SK-N-SH (cell line): ENCODE results near the gene HOXB8. TPM values are rescaled to one million over a fixed set of nuclear protein-coding genes. Genes with fewer than 3 reads are reported as not detected.

Source experiments
- CTCF ChIA-PET: fragments of 300-600, 350-600 bp; formaldehyde crosslinking; extraction: SDS; loops from one replicate; lab custom pipeline; 2021; lab: Yijun Ruan, JAX
- POLR2A ChIA-PET: fragments of 350-600 bp; sonication (Branson Sonifier 250); formaldehyde crosslinking; extraction: SDS; loops from one replicate; lab custom pipeline; 2020; ENCODE audit warnings: antibody characterized with exemption, inconsistent platforms; lab: Yijun Ruan, JAX
- DNase-seq: peaks from one replicate; pipeline ENCODE4 v3.0.0; 2012
- H2AFZ ChIP-seq: fragments of 200-600 bp; sonication (generic); 2 replicates; pipeline ENCODE4 v1.8.1; 2016; ENCODE audit warnings: antibody characterized with exemption, mild to moderate bottlenecking, low read depth
- H3F3A ChIP-seq: fragments of 200-600 bp; sonication (generic); replicated peaks from 2 replicates; pipeline ENCODE3; 2016; ENCODE audit warnings: antibody characterized with exemption, mild to moderate bottlenecking; ENCODE audit not compliant: insufficient read depth
- H3K27ac ChIP-seq, 2 experiments: fragments of 200-500 bp in 1 of 2; fragments of 200-600 bp in 1 of 2; sonication (Bioruptor generic) in 1 of 2; sonication (generic), shearing (Covaris generic) in 1 of 2; 2 replicates each; pipeline versions ENCODE4 v1.5.1 to v1.6.1; 2014 to 2016; ENCODE audit warnings: low read depth in 2 of 2, inconsistent platforms in 1 of 2, low read length in 1 of 2, mild to moderate bottlenecking in 1 of 2, mixed read lengths in 1 of 2
- H3K27me3 ChIP-seq: fragments of 200-600 bp; sonication (generic), shearing (Covaris generic); 2 replicates; pipeline ENCODE4 v1.6.1; 2016; ENCODE audit warnings: mixed run types; ENCODE audit not compliant: insufficient read depth
- H3K36me3 ChIP-seq, 2 experiments: fragments of 200-500 bp in 1 of 2; fragments of 200-600 bp in 1 of 2; sonication (Bioruptor generic) in 1 of 2; sonication (generic) in 1 of 2; replicated peaks in 1 of 2; 2 replicates each; pipeline versions ENCODE3 to v1.5.1; 2014 to 2016; ENCODE audit warnings: low read length in 1 of 2, mild to moderate bottlenecking in 1 of 2; ENCODE audit not compliant: insufficient read depth in 2 of 2, control insufficient read depth in 1 of 2
- H3K4me1 ChIP-seq, 2 experiments: fragments of 200-500 bp in 1 of 2; fragments of 200-600 bp in 1 of 2; sonication (Bioruptor generic) in 1 of 2; sonication (generic), shearing (Covaris generic) in 1 of 2; 2 replicates each; pipeline versions ENCODE4 v1.5.1 to v1.6.1; 2014 to 2016; ENCODE audit warnings: low read depth in 1 of 2, low read length in 1 of 2, mixed run types in 1 of 2; ENCODE audit not compliant: insufficient read depth in 2 of 2, control insufficient read depth in 1 of 2
- H3K4me2 ChIP-seq: fragments of 200-600 bp; sonication (generic), shearing (Covaris generic); 2 replicates; pipeline ENCODE4 v1.6.1; 2017; ENCODE audit warnings: mixed run types
- H3K4me3 ChIP-seq, 2 experiments: fragments of 200-500 bp in 1 of 2; fragments of 200-600 bp in 1 of 2; sonication (Bioruptor generic) in 1 of 2; sonication (generic), shearing (Covaris generic) in 1 of 2; 2 replicates each; pipeline versions ENCODE4 v1.5.1 to v1.8.1; 2014 to 2016; ENCODE audit warnings: low read depth in 2 of 2, inconsistent platforms in 1 of 2, low read length in 1 of 2, mild to moderate bottlenecking in 1 of 2, mixed read lengths in 1 of 2, moderate library complexity in 1 of 2
- H3K79me2 ChIP-seq: fragments of 200-600 bp; sonication (generic); 2 replicates; pipeline ENCODE4 v1.8.1; 2017; ENCODE audit warnings: mild to moderate bottlenecking; ENCODE audit not compliant: insufficient read depth
- H3K9ac ChIP-seq: fragments of 200-600 bp; sonication (generic); 2 replicates; pipeline ENCODE4 v1.6.1; 2017; ENCODE audit warnings: mixed run types
- H3K9me2 ChIP-seq: fragments of 200-600 bp; sonication (generic); 2 replicates; pipeline ENCODE4 v1.6.1; 2017; ENCODE audit warnings: mixed run types
- H3K9me3 ChIP-seq: fragments of 200-600 bp; sonication (generic); 2 replicates; pipeline ENCODE4 v1.6.1; 2017; ENCODE audit warnings: mixed run types, mild to moderate bottlenecking, moderate library complexity
- H4K20me1 ChIP-seq: fragments of 200-600 bp; sonication (generic); 2 replicates; pipeline ENCODE4 v1.6.1; 2017; ENCODE audit warnings: mild to moderate bottlenecking, mixed run types; ENCODE audit not compliant: insufficient read depth
- CHD2 ChIP-seq: fragments of 150-350 bp; IDR thresholded peaks from 2 replicates; pipeline ENCODE4 v1.6.1; 2018; ENCODE audit warnings: low read length; ENCODE audit not compliant: partially characterized antibody
- CTCF ChIP-seq: fragments of 200-600 bp; sonication (generic); IDR thresholded peaks from 2 replicates; pipeline ENCODE4 v1.6.1; 2017; ENCODE audit warnings: antibody characterized with exemption, mild to moderate bottlenecking, moderate library complexity
- EZH2phosphoT487 ChIP-seq: fragments of 200-600 bp; sonication (generic); IDR thresholded peaks from 2 replicates; pipeline ENCODE4 v1.6.1; 2017; ENCODE audit warnings: low read depth, mixed run types, mild to moderate bottlenecking, antibody characterized with exemption, moderate library complexity, borderline replicate concordance
- FOSL2 ChIP-seq: IDR thresholded peaks from 2 replicates; pipeline ENCODE4 v1.4.0; 2012; ENCODE audit warnings: low read depth, mild to moderate bottlenecking, moderate library complexity, borderline replicate concordance
- GABPA ChIP-seq: IDR thresholded peaks from 2 replicates; pipeline ENCODE4 v1.4.0; 2012; ENCODE audit warnings: low read depth, mild to moderate bottlenecking
- GATA2 ChIP-seq: sonication (generic); formaldehyde crosslinking; IDR thresholded peaks from 2 replicates; pipeline ENCODE4 v1.5.0; 2020; ENCODE audit warnings: mild to moderate bottlenecking, missing genetic modification reagents
- JUND ChIP-seq: IDR thresholded peaks from 2 replicates; pipeline ENCODE4 v1.4.0; 2012
- MEF2A ChIP-seq: IDR thresholded peaks from 2 replicates; pipeline ENCODE4 v1.4.0; 2012; ENCODE audit warnings: low read depth, borderline replicate concordance
- MXI1 ChIP-seq: IDR thresholded peaks from 2 replicates; pipeline ENCODE4 v1.6.1; 2012; ENCODE audit warnings: mild to moderate bottlenecking, low read depth, low read length, improper control_type of control experiment
- POLR2AphosphoS5 ChIP-seq: IDR thresholded peaks from 2 replicates; pipeline ENCODE4 v1.6.1; 2012; ENCODE audit warnings: low read depth, low read length
- RAD21 ChIP-seq: IDR thresholded peaks from 2 replicates; pipeline ENCODE4 v1.6.1; 2012; ENCODE audit warnings: mild to moderate bottlenecking, low read length
- RCOR1 ChIP-seq: fragments of 150-350 bp; IDR thresholded peaks from 2 replicates; pipeline ENCODE4 v1.6.1; 2017; ENCODE audit warnings: antibody characterized with exemption, low read length
- REST ChIP-seq: IDR thresholded peaks from 2 replicates; pipeline ENCODE4 v1.6.1; 2012; ENCODE audit warnings: mild to moderate bottlenecking, low read depth, low read length, moderate library complexity
- RFX5 ChIP-seq: IDR thresholded peaks from 2 replicates; pipeline ENCODE4 v1.6.1; 2012; ENCODE audit warnings: mild to moderate bottlenecking, improper control_type of control experiment, low read length
- RXRA ChIP-seq: IDR thresholded peaks from 2 replicates; pipeline ENCODE4 v1.4.0; 2012; ENCODE audit warnings: low read depth, mild to moderate bottlenecking, borderline replicate concordance
- SIN3A ChIP-seq: IDR thresholded peaks from 2 replicates; pipeline ENCODE4 v1.6.1; 2012; ENCODE audit warnings: low read depth, mild to moderate bottlenecking, low read length, moderate library complexity, borderline replicate concordance
- TAF1 ChIP-seq: IDR thresholded peaks from 2 replicates; pipeline ENCODE4 v1.6.1; 2012; ENCODE audit warnings: low read depth, mild to moderate bottlenecking, low read length, moderate library complexity, borderline replicate concordance
- TEAD4 ChIP-seq: IDR thresholded peaks from 2 replicates; pipeline ENCODE4 v1.4.0; 2012; ENCODE audit warnings: mild to moderate bottlenecking, borderline replicate concordance; ENCODE audit not compliant: insufficient read depth
- ZBTB33 ChIP-seq: IDR thresholded peaks from 2 replicates; pipeline ENCODE4 v1.4.0; 2012; ENCODE audit warnings: low read depth, borderline replicate concordance
- WGBS: methylation state at CpG from one replicate; pipeline ENCODE4 v1.1.6; 2017; ENCODE audit warnings: low lambda C conversion rate; 5-methylcytosine and 5-hydroxymethylcytosine counted together
- polyA plus RNA-seq, 3 experiments: library from polyadenylated mRNA; depleted of rRNA; stranded (reverse); fragments of >200 nt; gene quantifications; 2 replicates each; pipeline ENCODE4 v1.2.3, GENCODE V29; 2012

The HOXB8 gene
- polyA plus RNA-seq, 1 of the 3 experiments (the other 2 are of a cell fraction): not detected

GRCh38 chr17:48630009-48630924 is 15.2 kb upstream of the HOXB8 start:
- POLR2A ChIA-PET: no interaction called here
- CTCF ChIA-PET: interaction anchor here (2.4 kb wide), 1 partner anchor 11 kb away, joined by 23 read pairs; no protein-coding TSS in a partner anchor
- no peak overlapping the region for H2AFZ ChIP-seq
- H3K79me2 ChIP-seq: no peaks in the 10 kb centered on the region
- H3K4me2 ChIP-seq: no peak overlapping the region
- no peak overlapping the region for H3K27ac ChIP-seq
- TF ChIP-seq EZH2phosphoT487 (peak; percentile 27; the same call in 1 of the 2 replicates), MEF2A (no peak), RFX5 (no peak)
- DNase-seq: no peak
- H3K36me3 ChIP-seq: no peaks in the 10 kb centered on the region
- no peaks in the 10 kb centered on the region for H3F3A ChIP-seq
- H3K4me1 ChIP-seq: no peaks in the 10 kb centered on the region
- peaks cover 98% of the 10 kb centered on the region for H3K27me3 ChIP-seq
- no peak overlapping the region for H3K9ac ChIP-seq
- H3K9me3 ChIP-seq: no peaks in the 10 kb centered on the region
- H4K20me1 ChIP-seq: peaks cover 3% of the 10 kb centered on the region; the same call in 1 of the 2 replicates
- no peaks in the 10 kb centered on the region for H3K9me2 ChIP-seq
- no peak overlapping the region for H3K4me3 ChIP-seq
- WGBS: 28% methylated on average over 15 of the region's 15 CpGs

- Histone ChIP-seq H3K36me3 (no peaks in the 10 kb centered on the region), H3K27me3 (peaks cover 98% of the 10 kb centered on the region), H3K4me2 (no peak overlapping the region), H3K9ac (no peak overlapping the region), H4K20me1 (peaks cover 3% of the 10 kb centered on the region; the same call in 1 of the 2 replicates), H3K9me2 (no peaks in the 10 kb centered on the region), H3K4me1 (no peaks in the 10 kb centered on the region), H3K27ac (no peak overlapping the region), H2AFZ (no peak overlapping the region), H3K79me2 (no peaks in the 10 kb centered on the region), H3K4me3 (no peak overlapping the region), H3K9me3 (no peaks in the 10 kb centered on the region), H3F3A (no peaks in the 10 kb centered on the region)
- CTCF ChIA-PET: interaction anchor here (1.0 to 2.4 kb wide), 2 partner anchors 10 to 603 kb away, joined by 3 to 23 read pairs; no protein-coding TSS in a partner anchor
- DNase-seq: no peak
- POLR2A ChIA-PET: no interaction called here
- 12% methylated on average over 5 of the region's 5 CpGs for WGBS
- no peak for TF ChIP-seq RAD21
- no peak for TF ChIP-seq MXI1
- no peak for TF ChIP-seq JUND
- TF ChIP-seq RCOR1: no peak
- TF ChIP-seq POLR2AphosphoS5: no peak
- no peak for TF ChIP-seq GATA2 (CRISPR knock-in tag)
- TF ChIP-seq TEAD4: no peak
- TF ChIP-seq GABPA: no peak
- TF ChIP-seq CTCF: no peak
- no peak for TF ChIP-seq RXRA
- TF ChIP-seq SIN3A: no peak
- TF ChIP-seq CHD2: no peak
- TF ChIP-seq ZBTB33: no peak
- TF ChIP-seq FOSL2: no peak
- TF ChIP-seq REST: no peak
- TF ChIP-seq TAF1: no peak
Measured at GRCh38 chr17:48629411-48629759, 14.3 kb upstream of the HOXB8 start.
